Mesendoderm (in vitro differentiated cells): ENCODE measurements around the gene LIN54.
"Not testable (repeated sequence)": the region's sequence is repeated elsewhere in the genome, so short reads cannot be mapped to it uniquely, and the experiment has no call there.

Experiments used
- DNase-seq: peaks from one replicate; pipeline ENCODE4 v3.0.0; 2013
- H2AK5ac ChIP-seq: 2 replicates; pipeline ENCODE4 v1.6.1; 2013; ENCODE audit warnings: low read length, inconsistent platforms
- H2BK120ac ChIP-seq: 2 replicates; pipeline ENCODE4 v1.6.1; 2013; ENCODE audit warnings: low read depth, mild to moderate bottlenecking, low read length, moderate library complexity, mixed read lengths
- H2BK15ac ChIP-seq: replicated peaks from 2 replicates; pipeline ENCODE4 v1.6.1; 2013; ENCODE audit warnings: low read depth, mild to moderate bottlenecking, moderate library complexity
- H2BK5ac ChIP-seq: 2 replicates; pipeline ENCODE4 v1.6.1; 2013; ENCODE audit warnings: low read length, inconsistent platforms
- H3K18ac ChIP-seq: 2 replicates; pipeline ENCODE4 v1.6.1; 2013; ENCODE audit warnings: mild to moderate bottlenecking, low read length, mixed read lengths
- H3K23ac ChIP-seq: one replicate; pipeline ENCODE4 v1.6.1; 2013; ENCODE audit warnings: low read length
- H3K27ac ChIP-seq: 2 replicates; pipeline ENCODE4 v1.5.1; 2013; ENCODE audit warnings: low read depth, mild to moderate bottlenecking, inconsistent platforms, low read length, moderate library complexity
- H3K27me3 ChIP-seq: 2 replicates; pipeline ENCODE4 v1.6.1; 2013; ENCODE audit warnings: low read length, control low read depth, mild to moderate bottlenecking, inconsistent platforms; ENCODE audit not compliant: insufficient read depth, poor library complexity
- H3K36me3 ChIP-seq: 2 replicates; pipeline ENCODE4 v1.6.1; 2013; ENCODE audit warnings: low read length, inconsistent platforms; ENCODE audit not compliant: control insufficient read depth, insufficient read depth
- H3K4ac ChIP-seq: one replicate; pipeline ENCODE4 v1.6.1; 2013; ENCODE audit warnings: low read depth, mild to moderate bottlenecking, low read length, moderate library complexity
- H3K4me1 ChIP-seq: 2 replicates; pipeline ENCODE4 v1.6.1; 2013; ENCODE audit warnings: low read depth, low read length, inconsistent platforms; ENCODE audit not compliant: control insufficient read depth
- H3K4me2 ChIP-seq: 2 replicates; pipeline ENCODE4 v1.6.1; 2013; ENCODE audit warnings: low read length
- H3K4me3 ChIP-seq: 2 replicates; pipeline ENCODE4 v1.5.1; 2013; ENCODE audit warnings: mild to moderate bottlenecking, low read length
- H3K56ac ChIP-seq: one replicate; pipeline ENCODE4 v1.6.1; 2013; ENCODE audit warnings: low read length
- H3K79me1 ChIP-seq: 2 replicates; pipeline ENCODE4 v1.6.1; 2013; ENCODE audit warnings: low read length, inconsistent platforms
- H3K79me2 ChIP-seq: 2 replicates; pipeline ENCODE4 v1.6.1; 2013; ENCODE audit warnings: mild to moderate bottlenecking, low read length; ENCODE audit not compliant: control insufficient read depth, insufficient read depth
- H3K9ac ChIP-seq: 2 replicates; pipeline ENCODE4 v1.6.1; 2013; ENCODE audit warnings: low read length, inconsistent platforms
- H4K5ac ChIP-seq: one replicate; pipeline ENCODE4 v1.6.1; 2013; ENCODE audit warnings: low read length
- H4K8ac ChIP-seq: one replicate; pipeline ENCODE4 v1.6.1; 2013; ENCODE audit warnings: low read depth, mild to moderate bottlenecking, control low read depth, low read length, moderate library complexity
- WGBS: extraction: QIAGEN DNeasy Blood & Tissue Kit; methylation state at CpG from one replicate; pipeline ENCODE4 v1.1.7; 2013; ENCODE audit warnings: low lambda C conversion rate, missing lambda C conversion rate; ENCODE audit not compliant: insufficient coverage; ENCODE audit errors: extremely low coverage; 5-methylcytosine and 5-hydroxymethylcytosine counted together

The LIN54 gene

DNA sequence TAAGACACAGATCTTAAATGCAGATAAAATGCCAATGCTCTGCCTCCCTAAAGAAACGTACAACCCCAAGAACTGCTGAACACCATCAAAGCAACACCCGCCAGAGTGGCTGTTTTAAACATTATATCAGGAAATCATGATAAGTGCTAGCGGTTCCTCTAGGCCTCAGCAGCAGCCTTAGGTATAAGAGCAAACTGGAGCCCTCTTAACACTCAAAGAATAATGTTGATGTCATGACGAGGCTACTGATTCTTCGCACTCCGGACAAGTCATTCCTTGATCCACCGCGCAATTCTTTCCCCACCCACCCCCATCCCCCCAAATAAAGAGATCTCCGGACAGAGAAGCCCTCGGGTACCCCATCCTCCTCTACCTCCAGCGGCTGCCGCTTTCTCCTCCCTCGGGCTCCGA lies 507 bp downstream of the LIN54 start:
- Histone ChIP-seq H4K5ac (no peak overlapping the region), H2BK120ac (peak overlapping the region; percentile 67), H4K8ac (peak overlapping the region; percentile 84), H3K79me1 (peaks cover 3% of the 10 kb centered on the region), H3K27me3 (peaks cover 2% of the 10 kb centered on the region), H3K9ac (peak overlapping the region; percentile 81), H3K18ac (peak overlapping the region; percentile 100), H3K36me3 (no peaks in the 10 kb centered on the region), H3K4me1 (peaks cover 2% of the 10 kb centered on the region), H3K79me2 (peaks cover 5% of the 10 kb centered on the region), H3K4me3 (peak overlapping the region; percentile 74), H3K56ac (peak overlapping the region; percentile 86), H3K4me2 (peak overlapping the region; percentile 34), H2BK5ac (no peak overlapping the region), H2AK5ac (no peak overlapping the region), H3K27ac (peak overlapping the region; percentile 83), H3K4ac (peak overlapping the region; percentile 48), H3K23ac (no peak overlapping the region), H2BK15ac (peak overlapping the region; percentile 98)
- peak; percentile 54 for DNase-seq
- no CpG with 5 or more reads among the region's 14 CpGs for WGBS

- H3K4me1 ChIP-seq, result peaks cover 2% of the 10 kb centered on the region
- peak; percentile 18 for DNase-seq
- peak overlapping the region; percentile 74 for H2BK15ac ChIP-seq
- H3K27me3 ChIP-seq, result peaks cover 2% of the 10 kb centered on the region
- no peak overlapping the region for H3K27ac ChIP-seq
- no peak overlapping the region for H4K8ac ChIP-seq
- no peak overlapping the region for H2BK5ac ChIP-seq
- no peak overlapping the region for H3K4me2 ChIP-seq
- WGBS, result no CpG with 5 or more reads among the region's 3 CpGs
- H3K79me1 ChIP-seq, result peaks cover 4% of the 10 kb centered on the region
- no peak overlapping the region for H2AK5ac ChIP-seq
- H4K5ac ChIP-seq, result no peak overlapping the region
- no peaks in the 10 kb centered on the region for H3K36me3 ChIP-seq
- peaks cover 6% of the 10 kb centered on the region for H3K79me2 ChIP-seq
- no peak overlapping the region for H3K18ac ChIP-seq
- H3K9ac ChIP-seq, result peak overlapping the region; percentile 6
- H3K56ac ChIP-seq, result no peak overlapping the region
- H3K4me3 ChIP-seq, result no peak overlapping the region
- no peak overlapping the region for H2BK120ac ChIP-seq
- H3K23ac ChIP-seq, result no peak overlapping the region
- H3K4ac ChIP-seq, result no peak overlapping the region
These were observed 1.1 kb downstream of the LIN54 start for GRCh38 chr4:83009529-83009928.

GRCh38 chr4:83003044-83003791 lies 7.4 kb downstream of the LIN54 start:
- WGBS, result no CpG with 5 or more reads among the region's 14 CpGs
- not testable (repeated sequence) for DNase-seq

DNA sequence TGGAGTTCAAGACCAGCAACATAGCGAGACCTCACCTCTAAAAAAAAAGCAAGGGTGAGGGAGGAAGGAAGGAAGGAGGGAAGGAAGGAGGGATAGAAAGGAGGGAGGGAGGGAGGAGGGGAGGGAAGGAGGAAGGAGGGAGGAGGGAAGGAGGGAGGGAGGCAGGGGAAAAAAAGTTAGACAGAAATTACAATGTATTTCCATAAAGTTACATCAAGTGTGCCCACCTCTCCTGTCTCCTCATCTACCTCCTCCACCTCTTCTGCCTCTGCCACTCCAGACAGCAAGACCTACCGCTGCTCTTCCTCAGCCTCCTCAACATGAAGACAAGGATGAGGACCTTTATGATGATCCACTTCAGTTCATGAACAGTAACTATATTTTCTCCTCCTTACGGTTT lies 8.3 kb downstream of the LIN54 start:
- no peak overlapping the region for H3K9ac ChIP-seq
- DNase-seq, result no peak
- H3K23ac ChIP-seq, result no peak overlapping the region
- H3K4me1 ChIP-seq, result no peaks in the 10 kb centered on the region
- H2BK15ac ChIP-seq, result no peak overlapping the region
- H3K4ac ChIP-seq, result no peak overlapping the region
- H4K8ac ChIP-seq, result no peak overlapping the region
- no peaks in the 10 kb centered on the region for H3K27me3 ChIP-seq
- no peak overlapping the region for H3K56ac ChIP-seq
- no peak overlapping the region for H3K4me3 ChIP-seq
- H3K36me3 ChIP-seq, result no peaks in the 10 kb centered on the region
- H2AK5ac ChIP-seq, result no peak overlapping the region
- H3K79me1 ChIP-seq, result peaks cover 6% of the 10 kb centered on the region
- no peak overlapping the region for H2BK120ac ChIP-seq
- H2BK5ac ChIP-seq, result no peak overlapping the region
- no peak overlapping the region for H3K27ac ChIP-seq
- H3K79me2 ChIP-seq, result peaks cover 4% of the 10 kb centered on the region
- H4K5ac ChIP-seq, result no peak overlapping the region
- H3K18ac ChIP-seq, result no peak overlapping the region
- no peak overlapping the region for H3K4me2 ChIP-seq
- WGBS, result no CpG with 5 or more reads among the region's 3 CpGs

More at GRCh38 chr4:83003044-83003791, 7.4 kb downstream of the LIN54 start:
- not testable (repeated sequence) for H3K79me1 ChIP-seq, H3K18ac ChIP-seq, H2BK5ac ChIP-seq, H3K23ac ChIP-seq, H2BK120ac ChIP-seq, H2AK5ac ChIP-seq, H3K4me3 ChIP-seq, H3K4me2 ChIP-seq, H3K36me3 ChIP-seq, H3K56ac ChIP-seq, H3K4ac ChIP-seq, H4K5ac ChIP-seq, H3K27ac ChIP-seq, H3K79me2 ChIP-seq, H4K8ac ChIP-seq, H2BK15ac ChIP-seq, H3K27me3 ChIP-seq, H3K4me1 ChIP-seq, H3K9ac ChIP-seq

DNA sequence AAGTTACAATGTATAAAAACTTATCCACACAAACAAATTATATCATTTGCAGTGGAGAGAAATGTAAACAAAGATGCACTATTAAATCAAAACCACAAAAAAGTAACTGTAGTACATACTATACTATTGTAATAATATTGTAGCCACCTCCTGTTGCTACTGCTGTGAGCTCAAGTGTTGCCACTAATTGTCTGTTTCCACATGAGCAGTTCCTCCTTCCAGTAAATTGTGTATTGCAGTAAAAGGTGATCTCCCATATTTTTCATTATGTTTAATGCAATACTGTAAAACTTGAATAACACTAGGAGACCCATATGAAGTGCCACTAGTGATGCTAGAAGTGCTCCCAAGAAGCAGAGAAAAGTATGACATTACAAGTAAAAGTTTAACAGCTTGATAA lies 11.7 kb downstream of the LIN54 start:
- no peak overlapping the region for H3K4me3 ChIP-seq
- no peak overlapping the region for H4K8ac ChIP-seq
- no peak overlapping the region for H3K23ac ChIP-seq
- H3K18ac ChIP-seq, result no peak overlapping the region
- no peak overlapping the region for H2BK120ac ChIP-seq
- H3K79me1 ChIP-seq, result peaks cover 3% of the 10 kb centered on the region
- no peak overlapping the region for H3K4me2 ChIP-seq
- H3K36me3 ChIP-seq, result no peaks in the 10 kb centered on the region
- H3K27me3 ChIP-seq, result no peaks in the 10 kb centered on the region
- no peaks in the 10 kb centered on the region for H3K79me2 ChIP-seq
- H3K4me1 ChIP-seq, result no peaks in the 10 kb centered on the region
- H4K5ac ChIP-seq, result no peak overlapping the region
- no peak overlapping the region for H3K56ac ChIP-seq
- no peak overlapping the region for H3K4ac ChIP-seq
- DNase-seq, result no peak
- no peak overlapping the region for H3K9ac ChIP-seq
- H2AK5ac ChIP-seq, result no peak overlapping the region
- no peak overlapping the region for H2BK15ac ChIP-seq
- no peak overlapping the region for H2BK5ac ChIP-seq
- H3K27ac ChIP-seq, result no peak overlapping the region

DNA sequence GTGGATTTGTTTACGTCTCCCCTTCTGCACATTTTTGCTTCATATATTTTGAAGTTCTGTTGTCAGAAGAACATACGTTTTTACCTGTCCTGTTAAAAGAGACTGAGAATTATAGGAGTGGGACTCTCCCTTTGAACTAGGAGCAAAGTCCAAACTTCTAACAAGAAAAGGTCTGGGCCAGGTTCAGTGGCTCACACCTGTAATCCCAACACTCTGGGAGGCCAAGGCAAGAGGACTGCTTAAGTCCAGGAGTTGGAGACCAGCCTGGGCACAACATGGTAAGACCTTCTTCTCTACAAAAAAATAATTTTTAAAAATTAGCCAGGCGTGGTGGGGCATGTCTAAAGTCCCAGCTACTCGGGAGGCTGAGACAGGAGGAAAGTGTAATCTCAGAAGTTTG lies 15.8 kb downstream of the LIN54 start:
- Histone ChIP-seq H3K4me2 (no peak overlapping the region), H3K4ac (no peak overlapping the region), H3K27me3 (no peaks in the 10 kb centered on the region), H3K79me1 (peaks cover 4% of the 10 kb centered on the region), H2BK5ac (no peak overlapping the region), H2AK5ac (no peak overlapping the region), H3K56ac (no peak overlapping the region), H4K8ac (no peak overlapping the region), H3K9ac (no peak overlapping the region), H3K79me2 (no peaks in the 10 kb centered on the region), H3K4me1 (no peaks in the 10 kb centered on the region), H3K23ac (no peak overlapping the region), H4K5ac (no peak overlapping the region), H3K4me3 (no peak overlapping the region), H2BK15ac (no peak overlapping the region), H3K27ac (no peak overlapping the region), H3K18ac (no peak overlapping the region), H2BK120ac (no peak overlapping the region), H3K36me3 (no peaks in the 10 kb centered on the region)
- DNase-seq, result no peak
- WGBS, result no CpG with 5 or more reads among the region's 4 CpGs
